ENCODE data around the gene GALM.
"Not testable (repeated sequence)": the region's sequence is repeated elsewhere in the genome, so short reads cannot be mapped to it uniquely, and the experiment has no call there.

The GALM gene

DNA sequence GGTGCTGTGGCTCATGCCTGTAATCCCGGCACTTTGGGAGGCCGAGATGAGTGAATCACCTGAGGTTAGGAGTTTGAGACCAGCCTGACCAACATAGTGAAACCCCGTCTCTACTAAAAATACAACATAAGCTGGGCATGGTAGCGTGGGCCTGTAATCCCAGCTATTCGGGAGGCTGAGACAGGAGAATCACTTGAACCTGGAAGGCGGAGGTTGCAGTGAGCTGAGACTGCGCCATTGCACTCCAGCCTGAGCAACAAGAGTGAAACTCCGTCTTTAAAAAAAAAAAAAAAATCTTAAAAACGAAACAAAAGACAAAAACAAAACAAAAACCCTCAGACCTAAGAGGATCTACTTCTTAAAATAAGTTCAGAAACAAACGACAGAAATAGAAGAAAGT, 16.7 kb downstream of the GALM start:
- peak; percentile 59 for DNase-seq

DNA sequence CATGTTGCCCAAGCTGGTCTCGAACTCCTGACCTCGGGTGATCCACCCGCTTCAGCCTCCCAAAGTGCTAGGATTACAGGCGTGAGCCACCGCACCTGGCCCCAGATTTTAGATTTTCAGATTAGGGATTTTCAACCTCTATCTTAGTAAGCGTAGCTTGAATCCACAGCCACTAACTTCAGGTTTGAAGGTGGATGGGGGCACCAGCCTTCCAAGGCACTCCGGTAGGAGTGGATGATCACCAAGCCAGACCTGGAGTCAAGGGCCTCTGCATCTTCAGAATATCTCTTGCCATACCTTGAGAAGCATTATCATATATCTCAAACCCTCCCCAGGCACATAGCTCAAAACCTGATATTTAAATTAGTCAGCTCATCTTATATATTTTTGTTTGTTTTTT, 17.9 kb downstream of the GALM start:
- DNase-seq: no peak

DNA sequence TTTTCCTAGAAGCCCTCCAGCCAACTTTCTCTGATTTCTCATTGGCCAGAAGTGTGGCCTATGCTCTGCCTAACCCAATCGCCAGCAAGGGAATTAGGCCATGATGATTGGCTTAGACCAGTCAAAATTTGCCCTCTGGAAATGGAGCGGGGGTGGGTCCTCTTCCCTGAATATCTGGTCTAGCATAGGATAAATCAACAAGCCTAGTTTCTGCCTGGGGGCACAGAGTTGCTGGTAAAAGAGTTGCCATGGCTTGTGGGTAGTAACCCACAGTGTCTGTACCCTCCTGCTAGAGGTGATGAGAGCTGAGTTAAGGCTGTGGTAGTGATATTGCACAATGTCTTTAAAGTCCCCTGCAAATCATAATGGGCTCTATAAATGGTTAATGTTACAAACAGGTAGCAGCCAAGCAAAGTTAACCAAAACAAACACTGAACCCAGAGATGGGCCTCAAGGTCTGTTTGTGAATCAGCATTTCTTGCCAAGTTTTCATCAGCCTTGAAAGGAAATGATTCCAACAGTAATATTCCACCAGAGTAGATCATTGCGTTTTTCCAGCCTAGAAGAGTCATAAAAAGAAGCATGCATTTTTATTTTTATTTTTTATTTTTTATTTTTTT, 19.3 kb downstream of the GALM start:
- no peak for DNase-seq

DNA sequence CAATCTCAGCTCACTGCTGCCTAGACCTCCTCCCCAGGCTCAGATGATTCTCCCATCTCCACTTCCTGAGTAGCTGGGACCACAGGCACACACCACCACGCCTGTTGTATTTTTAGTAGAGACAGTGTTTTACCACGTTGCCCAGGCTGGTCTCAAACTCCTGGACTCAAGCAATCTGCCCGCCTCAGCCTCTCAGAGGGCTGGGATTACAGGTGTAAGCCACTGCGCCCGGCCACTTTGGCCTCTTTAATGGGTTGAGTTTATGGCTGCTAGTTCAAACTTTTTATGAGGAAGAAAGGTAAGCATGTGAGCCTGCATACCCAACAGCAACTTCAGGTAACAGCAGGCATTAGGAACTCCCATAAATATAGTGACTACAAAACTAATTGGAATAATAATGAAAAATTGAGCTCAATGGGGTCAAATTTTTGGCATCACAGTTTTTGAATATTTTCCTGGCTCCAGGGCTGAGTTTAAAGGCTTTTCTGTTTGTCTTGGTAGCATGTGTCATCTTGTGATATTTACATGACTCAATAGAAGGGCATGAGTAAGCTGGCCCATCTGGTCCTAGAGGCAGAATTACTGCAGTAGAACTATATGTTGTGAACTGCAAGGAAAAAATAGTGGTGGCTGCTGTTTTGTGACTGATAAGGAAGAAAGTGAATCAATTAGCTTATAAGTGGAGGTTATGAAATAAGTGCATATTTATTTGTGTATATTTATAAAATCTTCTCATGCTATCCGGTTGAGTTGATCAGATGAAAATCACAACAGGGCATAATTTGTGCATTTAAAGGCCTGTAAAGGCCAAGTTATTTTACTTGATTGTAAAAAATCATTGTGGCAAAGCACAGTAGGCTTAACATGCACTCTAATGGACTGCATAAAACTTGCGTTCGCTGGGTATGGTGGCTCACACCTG, 24.8 kb downstream of the GALM start:
- DNase-seq: no peak

DNA sequence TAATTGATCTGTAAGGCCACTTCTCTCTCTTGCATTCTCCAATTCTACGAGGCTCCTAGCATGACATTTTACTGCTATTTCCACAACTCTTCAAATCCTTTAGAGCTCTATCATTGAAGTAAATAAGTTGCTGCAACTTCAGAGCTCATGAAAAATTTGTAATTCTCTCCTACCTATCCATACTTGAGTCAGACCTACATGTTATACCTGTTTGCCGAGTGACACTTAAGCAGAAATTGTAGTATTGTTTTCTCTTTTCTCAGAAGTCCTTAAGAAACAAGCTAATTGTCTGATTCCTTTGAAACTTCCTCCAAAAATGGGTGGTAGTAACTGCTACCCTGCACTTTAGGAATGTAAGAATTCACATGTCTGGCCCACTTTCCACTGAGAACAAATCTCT, 26.1 kb downstream of the GALM start:
- no peak for DNase-seq

DNA sequence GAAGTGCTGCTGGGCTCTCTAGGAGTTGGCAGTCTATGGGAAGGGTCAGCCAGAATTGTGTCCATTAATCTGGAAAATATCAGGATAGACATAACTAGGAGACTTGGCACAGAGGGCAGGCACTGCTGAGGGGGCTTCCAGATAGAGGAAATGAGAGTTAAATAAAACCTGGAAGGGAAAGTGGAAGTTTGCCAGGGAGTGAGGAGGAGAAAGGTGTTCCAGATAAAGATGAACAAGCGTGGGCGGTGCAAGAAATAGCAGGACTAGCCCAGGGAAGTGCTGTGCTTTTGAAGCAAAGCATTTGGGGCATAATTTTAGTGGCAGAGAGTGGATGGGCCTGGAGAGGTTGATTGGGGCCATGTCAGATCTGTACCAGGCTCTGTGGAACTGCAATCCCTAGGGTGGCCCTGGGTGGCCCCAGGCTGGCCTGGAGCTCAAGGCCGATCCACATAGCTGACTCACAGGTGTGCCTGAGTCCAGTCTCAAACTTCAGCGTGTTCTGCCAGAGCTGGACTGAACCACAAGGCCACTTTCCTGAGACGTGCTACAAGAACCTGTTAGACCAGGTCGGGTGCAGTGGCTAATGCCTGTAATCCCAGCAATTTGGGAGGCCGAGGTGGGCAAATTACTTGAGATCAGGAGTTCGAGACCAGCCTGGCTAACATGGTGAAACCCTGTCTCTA, 26.9 kb downstream of the GALM start:
- DNase-seq: no peak

DNA sequence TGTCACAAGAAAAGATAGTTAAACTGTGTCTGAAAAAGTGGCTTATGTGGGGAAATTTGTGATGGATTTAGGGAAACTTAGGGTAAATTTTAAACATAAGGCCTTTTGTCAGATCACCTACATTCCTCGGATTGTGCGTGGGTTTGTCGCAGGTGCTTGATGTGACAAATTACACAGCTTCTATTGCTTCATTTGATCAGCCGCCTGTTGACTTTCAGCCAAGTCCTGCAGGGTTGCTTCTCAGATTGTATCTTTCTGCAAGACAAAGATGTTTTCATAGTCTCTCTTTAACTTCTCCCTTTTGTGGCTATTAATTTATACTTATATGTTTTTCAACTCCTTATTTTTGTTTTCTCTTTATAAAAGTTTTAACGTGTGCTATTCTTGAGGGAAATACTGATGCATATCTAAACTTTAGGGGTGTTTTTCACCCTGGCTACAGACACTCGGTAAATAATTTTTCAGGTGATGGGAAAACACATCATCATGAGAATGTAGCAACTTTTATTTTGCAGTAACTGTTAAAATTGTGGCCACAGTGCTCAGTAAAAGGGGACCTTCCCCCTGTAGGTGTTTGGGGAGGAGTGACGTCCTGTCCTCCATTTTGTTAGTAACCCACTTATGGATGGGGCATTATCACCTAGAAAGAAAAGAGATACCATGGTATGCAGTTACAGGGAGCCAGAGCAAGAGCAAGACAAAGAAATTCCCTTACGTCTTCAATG, 31.4 kb downstream of the GALM start:
- DNase-seq: peak; percentile 73

DNA sequence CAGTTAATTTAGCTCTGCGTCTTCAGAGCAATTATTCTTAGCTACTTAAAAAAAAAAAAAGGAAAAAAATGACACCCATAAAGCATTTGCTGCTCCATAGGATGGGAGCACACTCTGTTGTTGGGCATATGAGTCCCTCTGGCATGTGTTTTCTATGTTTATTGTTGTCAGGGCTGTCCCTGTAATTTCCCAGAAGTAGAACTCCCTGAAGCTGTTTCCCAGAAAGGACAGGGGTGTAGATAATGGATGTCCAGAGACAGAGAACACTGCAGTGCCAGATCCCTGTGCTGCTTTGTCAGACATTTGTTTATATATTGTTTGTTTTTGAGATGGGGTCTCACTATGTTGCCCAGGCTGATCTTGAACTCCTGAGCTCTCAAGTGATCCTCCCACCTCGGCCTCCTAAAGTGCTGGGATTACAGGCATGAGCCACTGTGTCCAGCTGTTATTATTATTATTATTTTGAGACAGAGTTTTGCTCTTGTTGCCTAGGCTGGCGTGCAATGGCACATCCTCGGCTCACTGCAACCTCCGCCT, 32.6 kb downstream of the GALM start:
- no peak for DNase-seq

DNA sequence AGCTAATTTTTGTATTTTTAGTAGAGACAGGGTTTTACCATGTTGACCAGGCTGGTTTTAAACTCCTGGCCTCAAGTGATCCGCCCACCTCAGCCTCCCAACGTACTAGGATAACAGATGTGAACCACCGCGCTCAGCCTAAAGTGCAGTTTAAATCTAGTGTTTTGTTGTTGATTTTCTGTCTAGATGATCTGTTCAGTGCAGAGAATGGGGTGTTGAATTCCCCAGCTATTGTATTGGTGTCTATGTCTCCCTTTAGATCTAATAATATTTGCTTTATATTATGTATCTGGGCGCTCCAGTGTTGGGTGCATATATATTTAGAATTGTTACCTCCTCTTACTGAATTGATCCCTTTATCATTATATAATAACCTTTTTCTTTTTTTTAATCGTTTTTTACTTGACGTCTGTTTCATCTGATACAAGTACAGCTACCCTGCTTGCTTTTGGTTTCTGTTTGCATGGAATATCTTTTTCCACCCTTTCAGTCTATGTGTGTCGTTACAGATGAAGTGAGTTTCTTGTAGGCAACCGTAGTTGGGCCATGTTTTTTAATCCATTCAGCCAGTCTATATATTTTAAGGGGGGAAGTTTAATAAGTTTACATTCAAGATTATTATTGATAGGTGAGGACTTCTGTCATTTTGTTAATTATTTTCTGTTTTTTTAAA, 34.3 kb downstream of the GALM start:
- peak; percentile 50 for DNase-seq

DNA sequence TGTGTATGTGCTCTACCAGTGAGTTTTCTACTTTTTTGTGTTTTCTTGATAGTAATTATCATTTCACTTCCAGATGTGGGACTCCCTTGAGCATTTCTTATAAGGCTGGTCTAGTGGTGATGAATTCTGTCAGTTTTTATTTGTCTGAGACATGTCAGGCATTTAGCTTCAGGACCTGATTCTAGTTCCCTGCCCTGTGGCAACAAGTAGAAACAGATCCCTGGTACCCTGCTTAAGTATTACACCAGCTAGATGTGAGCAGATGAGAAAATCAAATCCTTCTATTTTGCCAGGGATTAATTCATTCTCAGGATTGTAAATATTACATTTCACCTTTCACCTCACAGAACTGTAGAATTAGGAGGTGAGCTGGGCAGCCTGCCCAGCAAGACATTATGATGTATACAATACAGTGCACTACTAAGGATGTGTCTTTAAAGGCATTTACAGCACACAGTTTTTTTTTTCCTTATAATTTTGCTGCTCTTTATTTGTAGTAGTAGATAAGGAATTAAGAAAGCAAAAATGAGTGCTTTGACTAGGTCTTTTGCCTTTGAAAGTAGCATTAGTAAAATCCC, 35.1 kb downstream of the GALM start:
- DNase-seq: no peak

DNA sequence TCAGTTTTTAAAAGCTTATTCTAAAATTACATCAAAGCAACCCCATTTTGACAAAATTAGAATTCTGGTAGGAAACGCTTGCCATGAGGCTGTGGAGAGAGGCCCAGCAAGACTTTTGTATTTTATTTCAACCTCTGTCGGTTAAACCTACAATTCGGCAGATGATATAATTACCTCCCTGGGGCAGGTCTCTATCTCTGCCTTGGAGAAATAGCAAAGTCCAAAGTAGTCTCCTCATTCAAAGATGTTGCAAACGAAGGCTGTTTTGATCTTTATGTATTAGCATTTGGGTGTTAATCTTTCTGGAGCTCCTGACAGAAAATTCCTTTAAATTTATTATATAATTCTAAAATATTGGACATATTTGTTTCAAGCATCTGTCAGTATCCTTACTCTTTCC, 35.6 kb downstream of the GALM start:
- no peak for DNase-seq

DNA sequence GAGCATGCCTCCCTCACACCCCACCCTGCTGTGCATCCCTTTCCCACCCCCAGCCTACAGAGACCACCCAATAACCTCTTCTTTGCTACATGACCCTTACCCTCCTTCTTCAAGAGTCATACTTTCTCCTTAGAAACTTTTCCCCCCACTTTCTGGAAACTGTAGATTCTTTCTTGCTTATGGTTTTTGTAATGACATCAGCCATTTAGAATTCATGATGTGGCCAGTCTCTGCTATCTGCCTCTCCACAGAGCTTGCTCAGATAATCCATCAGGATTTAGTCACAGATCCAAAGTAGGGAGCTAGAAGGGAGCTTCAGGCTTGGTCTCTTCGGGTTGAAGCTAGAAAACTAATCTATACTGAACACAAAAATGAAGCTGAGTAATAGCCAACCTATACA, 36.5 kb downstream of the GALM start:
- DNase-seq: no peak

DNA sequence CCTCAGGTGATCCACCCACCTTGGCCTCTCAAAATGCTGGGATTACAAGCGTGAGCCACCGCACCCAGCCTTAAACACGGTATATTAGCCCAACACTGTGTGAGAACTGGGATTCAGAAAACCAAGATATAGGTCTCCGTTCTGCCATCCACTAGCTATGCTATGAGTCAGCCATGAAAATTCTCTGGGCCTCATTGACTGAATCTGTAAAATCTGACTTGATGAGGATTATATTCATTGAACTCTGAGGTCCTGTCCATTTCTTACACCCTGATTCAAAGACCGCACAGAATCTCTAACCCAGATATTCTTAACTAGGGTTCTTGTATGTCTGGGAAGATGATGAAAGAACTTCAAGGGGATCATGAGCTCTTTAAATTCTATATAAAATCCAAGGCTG, 37.4 kb downstream of the GALM start:
- DNase-seq: not testable (repeated sequence)

DNA sequence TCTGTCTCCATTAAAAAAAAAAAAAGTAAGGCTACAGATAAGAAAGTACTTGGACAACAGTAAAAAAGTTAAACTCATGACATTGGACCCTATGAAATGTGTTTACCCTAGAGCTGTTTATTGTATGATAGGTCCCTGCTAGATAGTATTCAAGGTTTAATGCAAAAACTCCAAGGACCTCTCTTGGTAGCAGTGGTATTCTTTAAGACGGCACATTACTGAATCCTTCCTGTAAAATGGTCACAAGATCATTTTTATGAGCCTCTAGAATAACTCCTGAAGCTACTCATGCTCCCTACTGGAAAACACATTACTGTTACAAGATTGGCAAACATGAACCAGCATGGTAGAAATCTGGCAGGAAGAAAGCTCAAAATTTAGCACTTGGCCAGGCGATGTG, 38.8 kb downstream of the GALM start:
- DNase-seq: no peak

DNA sequence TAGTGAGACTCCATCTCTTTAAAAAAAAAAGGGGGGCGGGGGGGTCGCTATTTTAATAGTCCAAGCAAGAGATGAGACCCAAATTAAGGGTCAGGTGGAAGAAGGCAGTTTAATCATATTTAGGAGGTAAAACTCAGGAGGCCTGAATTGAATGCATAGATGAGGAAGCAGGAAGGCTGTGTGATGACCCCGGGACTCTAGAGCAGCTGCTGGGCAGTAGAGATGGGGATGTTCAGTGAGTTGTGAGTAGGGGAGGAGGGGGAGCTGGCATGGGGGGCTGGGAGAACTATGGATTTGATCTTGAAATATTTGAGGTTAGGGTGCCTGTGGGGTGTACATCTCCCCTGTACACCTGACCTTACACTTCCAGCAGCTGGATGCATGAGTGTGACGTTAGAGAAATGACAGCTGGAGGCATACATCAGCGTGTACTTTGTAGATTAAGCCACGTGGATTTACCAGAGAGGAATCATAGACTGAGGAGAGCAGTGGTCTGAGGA, 41.0 kb downstream of the GALM start:
- no peak for DNase-seq

DNA sequence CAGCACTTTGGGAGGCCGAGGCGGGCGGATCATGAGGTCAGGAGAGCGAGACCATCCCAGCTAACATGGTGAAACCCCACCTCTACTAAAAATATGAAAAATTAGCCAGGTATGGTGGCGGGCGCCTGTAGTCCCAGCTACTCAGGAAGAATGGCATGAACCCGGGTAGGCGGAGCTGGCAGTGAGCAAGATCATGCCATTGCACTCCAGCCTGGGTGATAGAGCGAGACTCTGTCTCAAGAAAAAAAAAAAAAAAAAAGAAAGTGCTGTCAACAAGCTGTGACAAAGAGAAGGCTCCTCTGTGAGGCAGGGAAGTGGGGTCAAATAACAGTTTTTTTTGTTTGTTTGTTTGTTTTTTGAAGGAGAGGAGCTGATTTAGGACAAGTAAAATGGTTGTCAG, 42.6 kb downstream of the GALM start:
- peak; percentile 11 for DNase-seq

DNA sequence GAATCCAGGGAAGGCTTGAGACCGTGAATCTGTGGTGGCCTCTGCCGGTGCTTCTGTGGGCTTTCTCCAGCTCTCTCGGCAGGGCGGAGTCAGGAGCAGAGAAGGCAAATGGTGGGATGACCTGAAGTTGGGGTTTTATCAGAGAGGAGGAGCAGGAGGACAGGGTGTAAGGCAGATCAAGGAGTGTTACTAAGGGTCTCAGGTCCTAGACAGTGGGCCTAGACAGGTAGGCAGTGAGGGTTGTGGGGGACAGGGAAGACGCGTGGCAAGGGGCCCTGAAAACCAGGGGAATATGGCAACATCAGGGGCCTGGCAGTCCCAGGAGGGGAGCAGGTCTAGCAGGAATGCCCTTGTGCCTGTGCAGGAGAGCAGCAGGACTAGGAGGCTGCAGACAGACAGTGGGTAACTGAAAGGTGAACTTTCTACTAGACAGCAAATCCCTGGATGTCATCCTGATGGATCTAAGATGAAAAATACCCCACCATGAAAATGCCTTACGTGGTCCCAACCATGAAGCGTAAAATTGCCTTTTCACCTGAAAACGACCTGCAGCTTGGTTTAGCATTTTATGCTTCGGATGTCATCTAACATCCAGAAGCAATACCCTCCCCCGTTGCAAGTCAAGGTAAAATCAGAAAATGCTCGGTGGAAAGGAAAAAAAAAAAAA, 43.1 kb downstream of the GALM start:
- no peak for DNase-seq

DNA sequence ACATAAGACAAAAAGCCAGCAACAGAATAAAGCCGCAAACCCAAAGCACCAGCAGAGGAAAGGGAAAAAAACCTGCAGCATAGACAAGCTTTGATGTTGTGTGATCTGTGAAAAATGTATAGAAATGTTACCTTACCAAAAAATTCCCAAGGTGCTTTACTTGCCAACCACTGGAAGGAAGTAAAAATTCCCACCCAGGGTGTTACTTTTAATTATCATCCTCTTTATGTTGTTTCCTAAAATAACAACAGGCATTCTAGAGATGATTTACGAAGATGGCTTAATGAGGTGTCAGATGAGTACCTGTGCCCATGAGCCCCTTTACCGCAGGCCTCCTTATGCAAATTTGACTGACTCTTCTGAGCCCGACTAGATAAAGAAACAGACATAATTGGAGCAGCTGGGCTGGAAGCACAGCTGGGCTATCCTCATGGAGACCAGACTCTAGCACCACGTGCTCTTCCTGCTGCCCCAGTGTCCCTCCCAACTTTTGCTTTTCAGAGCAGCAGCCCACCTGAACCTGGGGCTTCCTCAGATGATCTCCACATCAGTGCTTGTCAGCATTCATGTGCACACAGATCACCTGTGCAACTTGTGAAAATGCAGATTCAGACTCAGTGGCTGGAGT, 43.8 kb downstream of the GALM start:
- DNase-seq: peak; percentile 83

DNA sequence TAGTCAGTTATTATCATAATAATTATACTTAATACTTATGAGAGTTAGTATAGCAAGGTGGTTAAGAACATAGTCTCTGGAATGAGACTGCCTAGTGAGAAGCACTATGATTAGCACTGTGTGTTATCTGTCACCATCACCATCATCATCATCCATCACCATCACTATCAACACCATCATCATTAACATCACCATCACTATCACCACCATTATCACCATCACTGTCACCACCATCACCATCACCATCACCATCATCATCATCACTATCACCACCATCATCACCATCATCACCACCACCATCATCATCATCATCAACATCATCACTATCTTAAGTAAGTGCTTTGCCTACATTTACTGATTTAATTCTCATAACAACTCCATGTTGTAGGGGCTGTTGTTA, 45.6 kb downstream of the GALM start:
- DNase-seq: no peak

DNA sequence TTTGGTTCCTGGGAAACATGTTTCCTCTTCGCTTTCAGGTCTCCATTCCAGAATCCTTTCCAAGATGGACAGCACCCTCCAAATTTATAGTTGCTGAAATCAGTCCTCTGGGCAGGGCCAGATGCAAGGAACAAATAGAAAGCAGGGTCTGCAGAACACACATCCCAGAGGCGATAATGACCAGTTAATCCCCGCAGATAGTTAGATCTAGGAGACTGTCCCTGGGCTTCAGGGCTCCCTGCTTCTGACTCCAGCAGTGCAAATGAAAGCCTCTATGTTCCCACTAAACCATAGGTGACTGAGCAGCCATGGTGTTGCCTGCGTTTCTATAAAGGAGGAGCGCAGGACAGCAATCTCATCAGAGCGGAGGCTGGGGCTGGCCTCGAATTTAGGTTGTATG, 46.5 kb downstream of the GALM start:
- DNase-seq: no peak

DNA sequence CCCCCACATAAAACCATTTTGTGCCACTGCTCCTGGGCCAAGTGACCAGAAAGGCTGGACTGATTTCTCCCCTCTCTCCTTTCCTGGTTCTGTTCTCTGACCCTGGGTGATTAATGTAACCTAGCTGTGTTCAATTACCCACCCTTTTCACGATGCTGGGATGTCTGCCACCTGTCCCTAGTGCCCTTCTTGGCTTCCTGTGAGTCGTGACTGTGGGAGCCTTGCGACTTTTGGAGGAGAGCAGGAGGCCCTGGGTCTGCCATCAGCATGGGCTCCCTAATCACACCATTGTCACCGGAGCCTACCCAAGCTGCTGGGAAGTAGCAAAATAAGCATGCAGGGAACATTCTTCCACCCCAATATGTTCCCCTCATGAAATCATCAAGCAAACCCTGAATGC, 47.0 kb downstream of the GALM start:
- no peak for DNase-seq

All from central memory CD4-positive, alpha-beta T cell (primary cell).